Stimulated activated CD8-positive, alpha-beta memory T cell treated with anti-CD3 and anti-CD28 coated beads, Interleukin-12 subunit alpha, Interleukin-12 subunit beta, amount 100 ng/mL, for 24 hours (primary cell): ENCODE data around the gene ISL2.

Experiments used
- DNase-seq: peaks from one replicate; pipeline ENCODE4 v3.0.0-alpha.2; 2020; ENCODE audit errors: extremely low read depth

The ISL2 gene

GRCh38 chr15:76376816-76377215 is 40.2 kb downstream of the ISL2 start:
- no peak for DNase-seq

GRCh38 chr15:76377217-76377616 is 40.6 kb downstream of the ISL2 start:
- no peak for DNase-seq

GRCh38 chr15:76377751-76378150 is 41.2 kb downstream of the ISL2 start:
- no peak for DNase-seq

GRCh38 chr15:76378691-76379090 is 42.1 kb downstream of the ISL2 start:
- no peak for DNase-seq

GRCh38 chr15:76380249-76380648 is 43.7 kb downstream of the ISL2 start:
- DNase-seq: no peak

GRCh38 chr15:76381366-76381765 is 44.8 kb downstream of the ISL2 start:
- DNase-seq: no peak

- DNase-seq: no peak
Observed at GRCh38 chr15:76382987-76383728, 46.6 kb downstream of the ISL2 start.

- no peak for DNase-seq
Observed at GRCh38 chr15:76384409-76384808, 47.8 kb downstream of the ISL2 start.

GRCh38 chr15:76386178-76386577 is 49.6 kb downstream of the ISL2 start:
- DNase-seq: no peak

GRCh38 chr15:76386926-76387325 is 50.4 kb downstream of the ISL2 start:
- no peak for DNase-seq

- no peak for DNase-seq
Observed at GRCh38 chr15:76390571-76390970, 54.0 kb downstream of the ISL2 start.

GRCh38 chr15:76391309-76391708 is 54.7 kb downstream of the ISL2 start:
- no peak for DNase-seq

- no peak for DNase-seq
Observed at GRCh38 chr15:76391847-76392246, 55.3 kb downstream of the ISL2 start.
